CMK (cell line): ENCODE results near the gene ZC3H12D.
"Not testable (repeated sequence)": the region's sequence is repeated elsewhere in the genome, so short reads cannot be mapped to it uniquely, and the experiment has no call there.

Source experiments
- DNase-seq: peaks from one replicate; pipeline ENCODE4 v3.0.0-alpha.2; 2010; ENCODE audit warnings: low read depth

The ZC3H12D gene

GRCh38 chr6:149484733-149485700, at the start of gene ZC3H12D:
ZC3H12D (minus strand) TSS chr6:149485014; CDS start chr6:149474543, 10,471 bp downstream.
- no peak for DNase-seq

- no peak for DNase-seq
Measured at GRCh38 chr6:149529650-149530049, 44.8 kb upstream of the ZC3H12D start.

- DNase-seq, result no peak
Measured at GRCh38 chr6:149515494-149515893, 30.7 kb upstream of the ZC3H12D start.

- no peak for DNase-seq
Measured at GRCh38 chr6:149513915-149514314, 29.1 kb upstream of the ZC3H12D start.

GRCh38 chr6:149510793-149511512, 26.1 kb upstream of the ZC3H12D start:
- no peak for DNase-seq

- DNase-seq, result no peak
Measured at GRCh38 chr6:149508485-149508884, 23.7 kb upstream of the ZC3H12D start.

- no peak for DNase-seq
Measured at GRCh38 chr6:149503872-149504271, 19.1 kb upstream of the ZC3H12D start.

GRCh38 chr6:149503276-149503675, 18.5 kb upstream of the ZC3H12D start:
- no peak for DNase-seq

- DNase-seq, result no peak
Measured at GRCh38 chr6:149501768-149502167, 17.0 kb upstream of the ZC3H12D start.

GRCh38 chr6:149501201-149501600, 16.4 kb upstream of the ZC3H12D start:
- no peak for DNase-seq

- no peak for DNase-seq
Measured at GRCh38 chr6:149500096-149500495, 15.3 kb upstream of the ZC3H12D start.

GRCh38 chr6:149499066-149499465, 14.3 kb upstream of the ZC3H12D start:
- DNase-seq, result no peak

GRCh38 chr6:149497365-149497764, 12.6 kb upstream of the ZC3H12D start:
- DNase-seq, result no peak

GRCh38 chr6:149496597-149496996, 11.8 kb upstream of the ZC3H12D start:
- not testable (repeated sequence) for DNase-seq

GRCh38 chr6:149495349-149496016, 10.7 kb upstream of the ZC3H12D start:
- DNase-seq, result not testable (repeated sequence)

- not testable (repeated sequence) for DNase-seq
Measured at GRCh38 chr6:149494810-149495209, 10.0 kb upstream of the ZC3H12D start.

GRCh38 chr6:149493761-149494320, 9.0 kb upstream of the ZC3H12D start:
- DNase-seq, result no peak

- no peak for DNase-seq
Measured at GRCh38 chr6:149492798-149493343, 8.1 kb upstream of the ZC3H12D start.

GRCh38 chr6:149489967-149490366, 5.2 kb upstream of the ZC3H12D start:
- DNase-seq, result no peak

- DNase-seq, result no peak
Measured at GRCh38 chr6:149488815-149489214, 4.0 kb upstream of the ZC3H12D start.

GRCh38 chr6:149487316-149487715, 2.5 kb upstream of the ZC3H12D start:
- DNase-seq, result no peak
